Measurements from ENCODE around the gene ASIC2. TPM values are rescaled to one million over a fixed set of nuclear protein-coding genes. Genes with fewer than 3 reads are reported as not detected.

The ASIC2 gene
- total RNA-seq, 1 donor from 2014 or later, result not detected

DNA sequence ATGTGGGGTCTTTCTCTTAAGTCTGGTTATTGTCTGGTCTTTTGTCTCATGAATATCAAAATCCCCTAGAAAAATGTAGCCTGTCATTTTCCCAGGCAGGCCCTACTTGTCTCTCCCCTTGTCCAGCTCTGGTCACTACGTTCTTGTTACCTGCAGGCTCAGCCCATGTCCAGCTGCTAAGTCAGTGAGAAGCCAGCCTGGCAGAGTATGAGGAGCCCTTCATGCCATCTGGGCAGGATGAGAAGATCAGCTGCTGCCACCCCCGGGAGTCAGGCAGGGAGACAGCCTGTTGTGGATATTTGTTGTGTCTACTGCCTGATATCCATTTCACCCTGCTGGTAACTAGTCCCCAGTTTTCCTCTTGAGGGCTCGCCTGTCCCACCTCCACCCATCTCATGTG lies 88.9 kb downstream of the ASIC2 start:
- no peak for DNase-seq (ENCODE audit: low spot score)

DNA sequence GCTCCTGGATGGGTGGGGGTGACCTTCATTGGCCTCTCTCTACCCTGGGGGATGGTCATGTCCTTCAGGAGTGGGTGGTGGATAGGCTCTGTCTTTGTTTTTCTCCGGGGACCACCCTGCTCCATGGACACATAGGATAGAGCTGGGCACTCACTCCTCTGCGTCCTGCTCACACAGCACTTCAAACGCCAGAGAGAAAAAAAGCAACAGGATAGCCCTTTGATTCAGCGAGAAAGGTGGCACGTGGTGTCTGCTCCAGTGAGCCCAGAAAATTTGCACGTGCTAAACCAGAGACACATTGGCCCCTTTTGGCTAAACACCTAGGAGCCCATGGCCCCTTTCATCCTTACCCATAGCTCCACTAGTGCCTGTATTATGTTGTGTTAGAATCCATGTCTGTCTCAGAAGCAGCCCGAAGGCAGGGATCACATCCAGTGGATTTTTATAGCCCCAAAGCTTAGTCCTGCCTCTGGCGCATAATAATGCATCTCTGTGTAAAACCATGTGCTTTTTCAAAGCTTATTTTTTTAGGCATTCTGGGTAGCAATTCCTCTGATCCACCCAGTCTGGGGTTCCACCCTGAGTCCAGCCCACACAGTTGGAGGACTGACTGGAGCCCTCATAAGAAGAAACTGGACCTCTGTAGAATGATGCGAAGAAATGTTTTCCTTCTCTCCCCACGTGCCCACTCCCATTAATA lies 90.1 kb downstream of the ASIC2 start:
- DNase-seq (ENCODE audit: low spot score), result no peak

DNA sequence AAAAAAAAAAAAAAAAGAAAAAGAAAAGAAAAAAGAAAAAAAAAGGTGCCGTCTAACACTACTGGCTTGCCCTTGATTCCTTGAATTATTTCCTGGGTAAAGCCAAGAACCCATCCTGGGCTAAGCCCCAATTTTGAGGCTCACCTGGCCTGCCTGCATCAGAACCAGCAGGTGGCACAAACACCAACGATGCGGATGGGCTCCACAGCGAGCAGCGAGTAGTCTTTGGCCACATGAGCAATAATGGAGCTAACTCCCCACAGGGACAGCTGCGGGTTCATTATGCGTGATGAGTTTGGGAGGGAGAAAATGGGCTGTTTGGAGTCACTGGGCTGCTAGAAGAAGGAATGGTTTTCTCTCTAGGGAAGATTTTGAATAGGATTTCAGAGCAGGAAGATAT lies 91.1 kb downstream of the ASIC2 start:
- DNase-seq (ENCODE audit: low spot score), result no peak

DNA sequence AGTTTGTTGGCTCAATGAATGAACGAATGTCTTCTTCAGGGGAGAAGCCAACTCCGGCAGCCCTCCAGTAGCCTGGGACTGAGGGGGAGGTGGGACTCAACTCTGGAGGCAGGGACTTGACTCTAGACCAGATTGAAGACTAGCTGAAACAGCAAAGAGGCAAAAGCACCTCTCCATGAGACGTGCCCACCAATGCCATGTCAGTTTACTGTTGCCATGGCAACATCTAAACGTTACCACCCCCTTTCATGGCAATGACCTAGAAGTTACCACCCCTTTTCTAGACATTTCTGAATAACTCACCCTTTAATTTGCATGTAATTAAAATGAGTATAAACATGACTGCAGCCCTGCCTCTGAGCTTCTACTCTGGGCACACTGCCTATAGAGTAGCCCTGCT lies 91.8 kb downstream of the ASIC2 start:
- no peak for DNase-seq (ENCODE audit: low spot score)

DNA sequence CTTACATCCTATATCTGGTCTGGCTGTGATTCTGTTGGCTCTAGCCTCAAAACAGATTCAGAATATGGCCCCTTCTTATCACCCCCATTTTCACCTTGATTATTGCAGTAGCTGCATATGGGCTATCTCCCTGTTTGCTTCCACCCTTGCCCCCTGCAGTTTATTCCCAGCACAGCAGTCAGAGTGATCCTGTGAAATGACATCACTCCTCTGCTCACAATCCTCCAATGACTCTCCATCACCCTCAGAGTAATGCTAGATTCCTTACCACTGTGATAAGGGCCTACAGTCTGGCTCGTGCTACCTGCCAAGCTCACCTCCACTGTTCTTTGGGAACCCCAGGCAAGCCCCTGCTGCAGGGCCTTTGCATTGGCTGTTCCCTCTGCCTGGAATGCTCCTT lies 92.5 kb downstream of the ASIC2 start:
- no peak for DNase-seq (ENCODE audit: low spot score)

DNA sequence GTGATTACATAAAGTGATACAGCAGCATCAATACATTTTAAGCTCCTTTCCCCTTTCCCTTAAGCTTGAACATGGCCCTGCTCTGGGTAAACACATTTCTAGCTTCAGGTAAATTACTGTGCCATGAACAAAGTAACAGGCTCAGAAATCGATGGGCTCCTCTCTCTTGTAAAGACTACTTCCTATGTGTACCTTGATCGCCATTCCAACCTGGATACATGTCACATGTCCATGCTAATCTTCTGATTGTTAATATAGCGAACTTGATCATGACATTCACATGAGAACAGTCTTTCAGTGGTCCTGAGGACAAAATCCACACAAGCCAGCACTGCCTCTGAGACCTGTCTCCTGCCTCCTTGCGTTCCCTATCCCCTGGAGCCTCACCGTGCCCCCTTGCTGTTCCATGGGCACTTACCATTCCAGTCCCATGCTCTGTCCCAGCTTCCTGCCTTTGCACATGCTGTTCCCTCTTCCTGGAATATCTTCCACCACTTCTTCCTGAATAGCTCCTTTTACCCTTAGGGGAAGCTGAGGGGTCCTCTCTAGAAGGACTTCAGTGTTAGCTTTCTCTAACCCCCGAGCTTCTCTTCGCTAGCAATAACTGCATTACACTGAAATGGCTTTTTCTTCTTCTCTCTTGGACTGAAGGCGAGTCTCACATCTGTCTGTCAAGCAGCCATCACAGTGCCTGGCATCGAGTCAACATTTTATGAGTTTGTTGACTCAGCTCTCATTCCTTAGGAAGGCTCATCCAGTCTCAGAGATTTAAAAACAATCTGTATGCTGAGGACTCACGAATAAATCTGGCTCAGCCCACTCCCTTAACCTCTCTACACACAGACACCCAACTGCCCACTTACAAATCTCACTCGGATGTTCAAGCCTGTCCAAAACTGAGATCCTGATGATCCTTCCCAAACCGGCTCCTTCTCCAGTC lies 93.3 kb downstream of the ASIC2 start:
- DNase-seq (ENCODE audit: low spot score), result no peak

DNA sequence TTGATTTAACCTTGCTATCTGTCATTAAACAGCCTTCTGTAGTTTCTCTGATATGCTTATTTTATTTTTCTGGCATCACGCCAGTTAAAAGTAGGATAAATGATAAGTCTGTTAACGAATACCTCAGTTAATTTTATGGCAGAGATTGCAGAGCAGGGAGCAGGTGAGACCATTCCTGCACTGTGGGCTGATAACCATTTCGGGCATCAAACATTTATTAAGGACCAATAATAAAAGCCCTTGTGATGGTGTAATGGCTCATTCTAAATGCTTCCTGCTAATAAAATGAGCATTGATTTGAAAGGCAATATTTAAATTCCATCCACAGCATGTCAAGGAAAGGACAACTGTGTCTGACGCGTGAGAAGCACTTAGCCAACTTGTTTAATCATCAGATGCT lies 94.1 kb downstream of the ASIC2 start:
- DNase-seq (ENCODE audit: low spot score), result no peak

DNA sequence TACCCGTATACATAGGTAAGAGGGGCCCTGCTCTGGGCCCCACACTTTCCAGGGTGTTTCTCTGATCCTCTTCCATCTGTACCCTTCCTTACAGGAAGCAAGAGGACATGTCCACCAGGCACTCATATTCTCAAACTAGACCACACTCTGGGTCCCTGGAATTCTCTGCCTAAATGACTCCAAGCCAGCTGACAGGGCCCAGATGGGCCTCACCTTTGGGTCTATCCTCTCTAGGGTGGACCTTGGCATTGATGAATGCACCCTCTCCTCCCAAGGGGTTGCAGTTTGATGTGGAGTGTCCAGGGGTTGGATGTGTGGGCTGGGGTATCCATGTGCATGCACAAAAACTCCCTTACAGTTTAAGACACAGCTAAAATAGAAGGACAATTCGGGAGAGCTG lies 95.8 kb downstream of the ASIC2 start:
- DNase-seq (ENCODE audit: low spot score), result no peak

DNA sequence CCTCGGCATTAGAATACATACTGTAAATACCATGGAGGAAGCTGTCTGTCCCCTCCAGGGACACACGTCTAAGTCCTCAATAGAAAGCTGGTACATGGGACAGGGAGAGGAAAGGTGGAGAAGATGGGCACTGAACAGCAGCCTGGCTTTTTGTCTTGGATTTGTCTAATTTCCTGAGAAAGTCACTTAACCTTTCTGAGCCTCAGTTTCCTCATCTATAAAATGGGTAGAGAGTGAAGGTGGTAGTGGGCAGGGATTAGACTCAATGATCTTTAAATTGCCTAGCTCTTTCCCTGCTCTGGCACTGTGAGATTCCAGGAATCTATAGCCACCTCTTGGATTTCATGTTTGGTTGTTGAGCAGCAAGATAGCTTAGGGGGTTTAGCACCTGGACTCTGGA lies 96.2 kb downstream of the ASIC2 start:
- no peak for DNase-seq (ENCODE audit: low spot score)

DNA sequence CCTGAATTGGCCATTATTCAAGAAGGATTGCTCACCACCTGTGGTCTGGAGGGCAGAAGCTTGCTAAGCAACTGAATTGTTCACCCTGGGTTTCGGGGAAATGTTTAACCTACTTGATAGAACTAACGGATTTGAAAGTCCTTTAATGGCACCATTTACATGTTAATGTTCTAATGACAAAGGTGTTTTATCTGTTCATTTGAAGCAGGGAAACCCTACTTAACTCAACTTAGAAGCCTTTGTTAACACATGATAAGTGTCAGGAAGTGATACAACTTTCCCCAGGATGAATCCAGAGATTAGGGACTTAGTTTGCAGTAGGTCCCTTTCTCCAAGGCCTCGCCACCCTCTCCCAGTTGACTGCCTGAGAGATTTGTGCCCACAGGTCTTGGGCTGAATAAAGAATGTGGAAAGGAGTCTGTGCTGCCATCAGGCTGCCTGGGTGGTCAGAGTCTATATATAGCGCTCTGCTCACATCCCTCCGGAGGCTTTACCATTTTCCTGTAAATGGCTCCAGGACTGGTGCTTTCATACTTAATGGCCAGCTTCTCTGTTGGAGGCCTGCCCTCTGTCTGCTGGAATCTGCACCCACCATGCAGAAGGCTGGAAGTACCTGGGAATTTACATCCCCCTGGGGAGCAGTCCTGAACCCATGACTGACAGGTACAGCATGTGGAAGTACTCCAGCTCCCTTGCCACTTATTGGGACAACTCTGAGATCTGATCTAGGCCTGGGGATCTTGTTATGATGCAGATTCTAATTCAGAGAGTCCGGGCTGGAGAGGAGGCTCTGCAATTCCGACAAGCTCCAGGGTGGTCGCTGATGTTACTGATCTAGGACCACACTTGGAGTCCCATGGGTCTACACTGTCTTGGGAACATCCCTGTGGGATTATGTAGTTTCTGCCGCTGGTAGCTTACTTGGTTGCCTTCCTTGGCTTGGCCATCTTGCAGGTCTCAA lies 99.9 kb downstream of the ASIC2 start:
- DNase-seq (ENCODE audit: low spot score), result no peak

DNA sequence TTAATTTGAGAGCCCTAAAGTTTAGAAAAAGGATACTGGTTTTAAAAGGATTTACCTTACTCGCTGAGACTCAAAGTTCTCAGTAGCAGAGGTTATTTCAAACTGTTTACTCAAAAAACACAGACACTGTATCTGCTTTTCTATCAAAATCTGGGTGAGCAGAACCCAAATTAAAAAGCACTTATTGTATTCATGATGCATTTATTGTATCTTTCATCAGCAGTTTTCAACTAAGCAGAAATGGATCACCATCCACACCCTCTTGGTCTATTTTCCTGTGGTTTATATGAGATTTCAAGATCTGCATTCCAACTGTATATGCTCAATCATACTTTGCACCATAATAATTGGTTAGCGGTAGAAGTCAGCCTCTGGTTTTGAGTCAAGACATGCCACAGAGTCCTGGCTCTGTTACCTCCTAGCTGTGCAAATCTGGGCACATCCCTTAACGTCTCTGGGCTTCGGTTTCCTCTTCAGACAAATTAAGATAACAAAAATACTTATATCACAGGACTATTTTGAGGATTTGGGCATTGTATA lies 109.5 kb downstream of the ASIC2 start:
- DNase-seq (ENCODE audit: low spot score), result no peak

DNA sequence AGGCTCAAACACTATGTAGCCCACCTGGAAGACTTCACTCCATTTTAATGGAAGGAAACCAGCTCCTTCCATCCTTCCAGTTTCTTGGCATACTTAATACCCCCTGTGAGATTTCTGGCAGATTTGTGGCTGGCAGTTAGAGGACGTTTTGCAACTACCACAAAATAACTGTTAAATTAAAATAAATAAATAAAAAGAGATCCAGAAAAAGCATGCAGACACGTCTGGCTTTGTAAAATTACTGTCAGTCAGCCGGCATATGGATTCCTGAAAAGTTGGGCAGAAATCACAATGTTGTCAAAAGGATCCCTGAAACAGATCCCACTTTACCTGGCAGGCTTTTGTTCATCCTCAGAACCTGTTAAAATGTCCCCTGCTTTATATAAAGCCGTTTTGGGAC lies 113.9 kb downstream of the ASIC2 start:
- no peak for DNase-seq (ENCODE audit: low spot score)

DNA sequence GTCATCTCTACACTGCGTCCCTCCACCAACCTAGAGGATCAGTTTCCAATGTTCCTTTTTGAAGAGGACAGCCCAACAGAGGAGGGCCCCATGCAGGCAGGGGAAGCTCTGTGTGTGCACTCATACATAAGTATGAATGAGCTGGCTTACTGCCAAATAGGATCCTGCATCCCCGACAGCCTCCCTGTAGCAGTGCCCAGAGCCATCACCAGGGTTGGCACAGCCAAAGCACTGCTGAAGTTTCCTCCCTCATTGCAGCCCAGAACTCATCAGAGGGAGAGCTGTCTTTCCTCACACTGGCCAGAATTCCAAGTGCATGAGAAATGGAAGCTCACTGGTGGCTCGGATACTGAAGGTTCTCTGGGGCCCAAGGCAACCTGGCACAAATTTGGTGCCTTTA lies 114.4 kb downstream of the ASIC2 start:
- DNase-seq (ENCODE audit: low spot score), result no peak

DNA sequence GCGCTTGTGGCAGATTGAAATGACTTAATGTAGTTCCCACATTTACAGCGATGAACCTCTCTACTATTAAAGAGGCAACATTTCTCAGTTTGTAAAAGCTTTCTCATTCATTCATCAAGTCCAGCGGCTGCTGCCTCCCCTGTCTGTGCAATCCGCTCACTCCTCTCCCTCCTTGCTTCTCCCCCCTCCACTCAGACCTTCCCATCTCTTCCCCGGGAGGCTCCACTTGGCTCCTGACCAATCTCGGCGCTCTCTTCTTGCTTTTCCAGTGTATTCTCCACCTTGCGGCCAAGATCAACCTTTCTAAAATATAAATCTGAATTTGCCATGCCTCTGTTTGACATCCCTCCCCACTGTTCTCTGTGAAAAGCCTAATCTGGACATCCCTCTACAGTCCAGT lies 117.5 kb downstream of the ASIC2 start:
- peak; percentile 46 for DNase-seq (ENCODE audit: low spot score)

DNA sequence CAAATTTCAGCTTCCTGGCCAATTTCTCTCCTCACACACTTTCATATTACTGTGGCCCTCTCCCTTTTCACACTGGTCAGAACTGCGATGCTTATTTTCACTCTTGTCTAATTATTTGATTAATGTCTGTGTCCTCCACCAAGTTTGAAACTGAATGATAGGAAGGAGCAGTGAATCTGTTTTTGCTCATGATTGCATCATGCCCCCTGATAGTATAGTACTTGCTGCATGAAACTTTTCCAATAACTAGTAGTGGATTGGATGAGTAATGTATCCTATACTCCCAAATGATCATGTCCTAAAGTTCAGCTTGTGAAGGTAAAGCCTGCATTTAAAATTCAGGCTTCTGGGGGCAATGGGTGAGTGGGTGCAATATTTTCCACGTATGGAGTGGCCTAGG lies 121.2 kb downstream of the ASIC2 start:
- DNase-seq (ENCODE audit: low spot score), result no peak

DNA sequence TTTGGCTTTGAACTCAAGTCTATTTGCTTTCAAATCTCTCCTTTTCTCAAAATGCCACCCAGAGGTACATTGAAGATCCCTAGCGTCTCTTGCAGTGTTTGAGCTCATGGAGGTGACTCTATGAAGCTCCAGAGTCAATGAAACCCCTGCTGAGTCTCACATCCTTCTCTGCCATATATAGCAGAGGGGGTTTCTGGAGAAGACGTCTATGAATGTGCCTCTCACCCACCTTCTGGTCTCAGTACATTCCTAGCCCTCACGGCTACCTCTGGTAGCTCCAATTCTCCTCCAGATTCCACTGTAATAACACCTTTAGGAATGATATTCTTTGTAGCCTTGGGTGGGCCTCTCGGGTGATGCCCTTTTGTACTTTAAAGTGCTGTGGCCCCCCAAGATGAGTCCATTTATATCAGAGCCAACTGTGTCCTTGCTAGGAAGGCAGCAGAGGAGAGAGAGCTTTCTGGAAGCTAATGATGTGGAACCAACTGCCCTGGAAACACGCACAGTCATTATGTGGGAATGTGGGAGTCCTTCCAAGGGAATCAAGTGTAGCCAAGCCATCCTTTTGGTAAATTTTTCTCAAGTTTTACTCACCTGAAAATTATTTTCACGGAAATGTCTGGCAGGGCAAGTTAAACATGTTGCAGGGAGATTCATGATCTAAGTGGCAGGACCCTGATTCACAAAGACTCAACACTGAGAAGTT lies 123.4 kb downstream of the ASIC2 start:
- DNase-seq (ENCODE audit: low spot score), result no peak

DNA sequence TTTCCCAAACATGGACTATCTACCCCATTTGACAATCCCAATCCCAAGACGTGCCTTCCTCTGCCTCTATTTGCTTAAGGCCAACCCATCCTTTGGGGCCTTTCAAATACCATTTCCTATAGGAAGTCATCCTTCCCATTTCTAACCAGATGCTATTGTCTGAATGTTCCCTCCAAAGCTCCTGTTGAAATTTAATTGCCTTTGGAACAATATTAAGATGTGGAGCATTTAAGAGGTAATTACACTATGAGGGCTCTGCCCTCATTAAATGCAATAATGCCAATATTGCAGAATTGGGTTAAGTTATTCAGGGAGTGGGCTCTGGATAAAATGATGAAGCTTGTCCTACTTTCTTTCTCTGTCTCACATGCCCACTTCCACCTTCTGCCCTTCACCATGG lies 125.4 kb downstream of the ASIC2 start:
- no peak for DNase-seq (ENCODE audit: low spot score)

DNA sequence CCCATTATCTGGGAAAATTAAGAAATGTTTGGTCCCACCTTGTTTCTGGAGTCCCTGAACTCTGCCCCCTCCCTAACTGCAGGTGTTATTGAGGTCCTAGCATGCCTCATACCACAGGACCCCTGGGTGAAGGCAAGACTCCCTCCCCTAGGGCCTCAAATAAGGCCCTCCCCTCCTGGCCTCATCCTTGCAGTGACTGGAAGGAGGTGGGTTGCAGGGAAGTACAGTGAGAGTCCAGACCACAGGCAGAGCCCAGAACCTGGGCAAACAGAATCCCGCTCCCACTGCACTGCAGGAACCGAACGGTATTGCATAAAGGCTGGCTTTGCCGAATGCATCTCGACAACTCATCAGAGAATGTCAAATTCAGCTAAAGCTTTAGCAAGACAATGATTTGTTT lies 126.6 kb downstream of the ASIC2 start:
- DNase-seq (ENCODE audit: low spot score), result no peak

DNA sequence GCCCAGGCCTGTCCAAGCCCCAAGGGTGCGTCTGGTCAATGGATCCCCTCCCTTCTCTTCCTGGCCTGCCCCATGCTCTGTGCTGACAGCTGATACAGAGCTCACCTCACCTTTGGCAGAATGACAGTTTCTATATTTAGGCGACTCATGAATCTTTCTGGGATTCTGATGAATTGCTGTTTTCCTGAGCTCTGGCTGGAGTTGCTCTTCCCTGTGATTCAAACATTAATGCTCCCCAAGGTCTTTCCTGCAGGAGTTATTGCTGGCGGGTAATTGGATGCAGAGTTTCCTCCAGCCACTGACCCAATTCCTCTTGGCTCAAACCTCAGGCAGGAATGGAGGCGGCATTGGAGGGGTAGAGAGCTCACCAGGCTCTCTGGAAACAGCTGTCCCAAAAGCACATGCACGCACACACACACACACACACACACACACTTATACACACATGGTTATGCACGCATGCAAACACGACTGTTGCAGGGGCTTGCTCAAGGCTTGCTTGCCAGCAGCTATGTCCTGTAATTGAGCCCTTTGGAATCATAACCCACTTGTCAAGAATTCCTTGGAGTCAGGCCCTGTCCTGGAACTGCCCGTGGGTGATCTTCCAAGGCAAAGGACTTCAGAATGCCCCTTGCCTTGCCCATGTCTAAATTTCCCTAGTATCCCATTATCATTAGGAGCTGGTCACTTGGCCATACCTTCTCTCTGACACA lies 128.8 kb downstream of the ASIC2 start:
- no peak for DNase-seq (ENCODE audit: low spot score)

DNA sequence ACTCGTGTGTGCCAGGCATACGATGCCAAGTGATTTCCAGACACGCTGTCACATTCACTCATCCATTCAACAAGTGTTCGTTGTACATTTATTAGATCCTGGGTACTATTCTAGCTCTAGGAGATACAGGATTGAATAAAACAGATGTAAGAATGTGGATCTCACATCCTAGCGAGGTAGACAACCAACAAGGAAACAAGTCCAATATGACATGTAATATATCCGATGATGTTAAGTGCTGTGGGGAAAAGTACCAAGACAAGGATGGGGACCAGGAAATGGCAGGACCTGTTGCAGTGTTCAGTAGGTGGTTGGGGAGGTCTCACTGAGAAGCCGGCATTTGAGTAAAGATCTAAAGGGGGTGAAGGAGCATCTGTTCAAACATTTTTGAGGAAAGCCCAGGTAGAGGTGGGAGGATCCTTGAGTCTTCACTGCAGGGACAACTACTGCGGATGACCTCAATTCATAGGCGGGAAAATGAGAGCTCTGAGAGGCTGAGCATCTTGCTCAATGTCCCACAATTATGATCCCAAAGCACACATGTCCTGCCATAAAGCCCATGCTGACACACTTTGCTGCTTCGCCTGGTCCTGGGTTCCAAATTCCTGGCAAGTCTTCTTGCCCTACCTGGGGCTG lies 129.4 kb downstream of the ASIC2 start:
- DNase-seq (ENCODE audit: low spot score), result no peak
